Ovary (tissue), 9 donors: ENCODE data around the gene PTPRO. TPM values are rescaled to one million over a fixed set of nuclear protein-coding genes. Genes with fewer than 3 reads are reported as not detected.
"Not testable (repeated sequence)": the region's sequence is repeated elsewhere in the genome, so short reads cannot be mapped to it uniquely, and the experiment has no call there.

Experiments used
- DNase-seq, 5 donors: peaks; one replicate each; pipeline ENCODE4 v3.0.0-alpha.2; 2019 to 2020
- H3K27ac ChIP-seq, 2 donors: fragments of 200-600 bp; one replicate each; pipeline versions ENCODE4 v1.5.1 to v1.8.0; 2019 to 2022
- H3K27me3 ChIP-seq: fragments of 200-600 bp; one replicate; pipeline ENCODE4 v1.8.0; 2022
- H3K36me3 ChIP-seq: fragments of 200-600 bp; sonication (generic); one replicate; pipeline ENCODE4 v1.5.1; 2019
- H3K4me1 ChIP-seq: one replicate; pipeline ENCODE4 v1.8.1; 2013; ENCODE audit warnings: mild to moderate bottlenecking, moderate library complexity; ENCODE audit not compliant: insufficient read depth
- H3K4me3 ChIP-seq: fragments of 200-600 bp; sonication (generic); one replicate; pipeline ENCODE4 v1.5.1; 2017
- H3K9me3 ChIP-seq, 2 donors: fragments of 200-600 bp in 1 of 2; sonication (generic) in 1 of 2; one replicate each; pipeline versions ENCODE4 v1.5.1 to v1.8.1; 2013 to 2019; ENCODE audit warnings: mild to moderate bottlenecking in 1 of 2, moderate library complexity in 1 of 2
- CTCF ChIP-seq, 3 donors: fragments of 450-650 bp in 2 of 3; fragments of 200-600 bp in 1 of 3; IDR thresholded peaks; one replicate each; pipeline versions ENCODE4 v1.5.1 to v1.8.0; 2016 to 2022; ENCODE audit warnings: antibody characterized with exemption in 3 of 3, mild to moderate bottlenecking in 1 of 3
- EP300 ChIP-seq: sonication (generic); formaldehyde crosslinking; IDR thresholded peaks from one replicate; pipeline ENCODE4 v1.6.1; 2017; ENCODE audit warnings: antibody characterized with exemption
- POLR2A ChIP-seq: fragments of 450-650 bp; IDR thresholded peaks from one replicate; pipeline ENCODE4 v1.6.1; 2017; ENCODE audit warnings: antibody characterized with exemption, mild to moderate bottlenecking, moderate library complexity
- WGBS, 3 donors: extraction: QIAGEN DNeasy Blood & Tissue Kit in 1 of 3; methylation state at CpG; one replicate each; pipeline versions ENCODE4 v1.1.5 to v1.1.7; 2013 to 2017; 5-methylcytosine and 5-hydroxymethylcytosine counted together
- intact Hi-C, 4 donors: fragments of 100-400 bp; cut with DNase I; formaldehyde crosslinking; loops; one replicate each; pipeline versions ENCODE4 v1.11.0 to v1.15.1; 2022 to 2023
- polyA plus RNA-seq, 2 donors: library from polyadenylated mRNA; stranded (reverse); fragments of 200-250 nt in 1 of 2; fragments of 350-450 nt in 1 of 2; fragmentation: Illumina TruSeq in 1 of 2; extraction: RNeasy Lipid Tissue Mini Kit (QIAGEN cat#74804) in 1 of 2; gene quantifications; one replicate each; pipeline ENCODE4 v1.2.3, GENCODE V29; 2013 to 2014
- total RNA-seq, 7 donors: library from RNA; depleted of rRNA in 2 of 7; stranded (reverse); fragments of >200 nt in 2 of 7; fragmentation: NEBNext Ultra II Directional in 3 of 7; extraction: Animal tissue kit (Norgen Biotek cat#: 25700) in 3 of 7; gene quantifications; one replicate each; pipeline versions ENCODE4 v1.1.0 to v1.2.4, GENCODE V29; 2016 to 2023
- donor health status: DM: no; HTN: no; CAD: no; lungs with moderate emphysema.
- donor health status: DM: no; HTN: no; CAD: no.
- donor health status: Bipolar disorder and iron deficiency.
- donor health status: DM: yes; HTN: yes; CAD: no.
- donor health status: DM: no; HTN: no; CAD: no.
- donor health status: DM: yes; HTN: yes; CAD: no.

The PTPRO gene
- total and polyA plus RNA-seq, 9 donors = 0.30 to 3.7 (median 0.83) TPM

- intact Hi-C loops = no loop called here
- Histone ChIP-seq H3K4me1 (no peaks in the 10 kb centered on the region), H3K4me3 (no peak overlapping the region), H3K36me3 (no peaks in the 10 kb centered on the region), H3K27me3 (no peaks in the 10 kb centered on the region), H3K9me3 (no peaks in the 10 kb centered on the region), H3K27ac (no peak overlapping the region)
- no peak for TF ChIP-seq POLR2A
- TF ChIP-seq EP300 = no peak
- no peak for TF ChIP-seq CTCF (IDR thresholded peaks at IDR 0.05)
- 89 to 91% (median 90%) methylated on average over 10 of the region's 10 CpGs for whole genome bisulfite sequencing, 3 donors
- DNase-seq = no peak
Measured at GRCh38 chr12:15605881-15606590, 283.7 kb downstream of the PTPRO start.

- no peak for TF ChIP-seq CTCF (IDR thresholded peaks at IDR 0.05)
- TF ChIP-seq POLR2A = no peak
- TF ChIP-seq EP300 = no peak
- no peak overlapping the region for H3K4me3 ChIP-seq
- DNase-seq = no peak
- H3K27me3 ChIP-seq = no peaks in the 10 kb centered on the region
- no peaks in the 10 kb centered on the region for H3K36me3 ChIP-seq
- WGBS, 3 donors = 46 to 53% (median 49%) methylated on average over 1 of the region's 1 CpG
- H3K27ac ChIP-seq = no peak overlapping the region
- H3K4me1 ChIP-seq = no peaks in the 10 kb centered on the region
- H3K9me3 ChIP-seq = no peaks in the 10 kb centered on the region
- intact Hi-C loops = no loop called here
Measured at GRCh38 chr12:15608406-15608805, 286.1 kb downstream of the PTPRO start.

- Histone ChIP-seq H3K27ac (no peak overlapping the region), H3K9me3 (no peaks in the 10 kb centered on the region), H3K4me1 (no peaks in the 10 kb centered on the region), H3K27me3 (no peaks in the 10 kb centered on the region), H3K4me3 (no peak overlapping the region), H3K36me3 (no peaks in the 10 kb centered on the region)
- no peak for DNase-seq
- intact Hi-C loops = no loop called here
- TF ChIP-seq EP300 (no peak), POLR2A (no peak), CTCF (IDR thresholded peaks at IDR 0.05) (no peak)
- WGBS, 3 donors = 82 to 93% (median 83%) methylated on average over 1 of the region's 1 CpG
Measured at GRCh38 chr12:15608941-15609340, 286.6 kb downstream of the PTPRO start.

GRCh38 chr12:15613981-15614380 is 291.7 kb downstream of the PTPRO start:
- no peaks in the 10 kb centered on the region for H3K36me3 ChIP-seq
- TF ChIP-seq CTCF (IDR thresholded peaks at IDR 0.05) (no peak), POLR2A (no peak)
- WGBS, 3 donors = 42 to 74% (median 48%) methylated on average over 1 of the region's 1 CpG

GRCh38 chr12:15616495-15616894 is 294.2 kb downstream of the PTPRO start:
- 94 to 97% (median 97%) methylated on average over 8 of the region's 8 CpGs for WGBS, 3 donors
- H3K27me3 ChIP-seq, H3K4me3 ChIP-seq, intact Hi-C loops, H3K4me1 ChIP-seq, H3K27ac ChIP-seq, H3K9me3 ChIP-seq, DNase-seq, H3K36me3 ChIP-seq: not testable (repeated sequence)

More at GRCh38 chr12:15613981-15614380, 291.7 kb downstream of the PTPRO start:
- Histone ChIP-seq H3K27me3 (no peaks in the 10 kb centered on the region), H3K4me3 (no peak overlapping the region), H3K4me1 (no peaks in the 10 kb centered on the region), H3K27ac (no peak overlapping the region), H3K9me3 (no peaks in the 10 kb centered on the region)
- intact Hi-C loops = no loop called here
- DNase-seq = no peak
